HuH-7.5 (cell line): ENCODE data around the gene MRS2.
"Not testable (repeated sequence)": the region's sequence is repeated elsewhere in the genome, so short reads cannot be mapped to it uniquely, and the experiment has no call there.

Experiments
- DNase-seq: peaks from one replicate; pipeline ENCODE4 v3.0.0; 2011; ENCODE audit warnings: low spot score

MRS2 gene

GRCh38 chr6:24391208-24391607 lies 11.5 kb upstream of the MRS2 start:
- no peak for DNase-seq

- DNase-seq: no peak
Measured at GRCh38 chr6:24391756-24392405, 10.9 kb upstream of the MRS2 start.

- DNase-seq: no peak
Measured at GRCh38 chr6:24394061-24394779, 8.5 kb upstream of the MRS2 start.

GRCh38 chr6:24394780-24395437 lies 7.8 kb upstream of the MRS2 start:
- no peak for DNase-seq

- DNase-seq: no peak
Measured at GRCh38 chr6:24396824-24397223, 5.9 kb upstream of the MRS2 start.

- no peak for DNase-seq
Measured at GRCh38 chr6:24397631-24398030, 5.1 kb upstream of the MRS2 start.

GRCh38 chr6:24400045-24401039 lies 2.4 kb upstream of the MRS2 start:
- DNase-seq: not testable (repeated sequence)

- DNase-seq: no peak
Measured at GRCh38 chr6:24401458-24401857, 1.3 kb upstream of the MRS2 start.

GRCh38 chr6:24403501-24403824 lies 727 bp downstream of the MRS2 start:
- DNase-seq: no peak

- DNase-seq: no peak
Measured at GRCh38 chr6:24405262-24405661, 2.5 kb downstream of the MRS2 start.

GRCh38 chr6:24408719-24409410 lies 6.1 kb downstream of the MRS2 start:
- DNase-seq: no peak

GRCh38 chr6:24410622-24411021 lies 7.9 kb downstream of the MRS2 start:
- no peak for DNase-seq

GRCh38 chr6:24412294-24412693 lies 9.6 kb downstream of the MRS2 start:
- DNase-seq: no peak

- DNase-seq: not testable (repeated sequence)
Measured at GRCh38 chr6:24414531-24414930, 11.8 kb downstream of the MRS2 start.

GRCh38 chr6:24415753-24416152 lies 13.0 kb downstream of the MRS2 start:
- no peak for DNase-seq

- DNase-seq: no peak
Measured at GRCh38 chr6:24419526-24419925, 16.8 kb downstream of the MRS2 start.

GRCh38 chr6:24425091-24425490 lies 22.4 kb downstream of the MRS2 start:
- no peak for DNase-seq

- no peak for DNase-seq
Measured at GRCh38 chr6:24426729-24427446, 24.2 kb downstream of the MRS2 start.

GRCh38 chr6:24428615-24429014 lies 25.9 kb downstream of the MRS2 start:
- no peak for DNase-seq

GRCh38 chr6:24429146-24429545 lies 26.4 kb downstream of the MRS2 start:
- no peak for DNase-seq

GRCh38 chr6:24430086-24430485 lies 27.4 kb downstream of the MRS2 start:
- no peak for DNase-seq
